Endothelial cell of umbilical vein (primary cell): ENCODE results near the gene PIGB.

Source experiments
- CTCF ChIP-seq, 2 donors: IDR thresholded peaks; 1 replicate in 1 of 2; 2 replicates in 1 of 2; pipeline ENCODE4 v1.5.1; 2011; ENCODE audit warnings: low read length in 2 of 2, mild to moderate bottlenecking in 2 of 2, moderate library complexity in 2 of 2, control low read depth in 1 of 2, inconsistent platforms in 1 of 2, low read depth in 1 of 2; ENCODE audit not compliant: insufficient read depth in 1 of 2; ENCODE audit errors: extremely low read depth in 1 of 2
- EZH2 ChIP-seq: IDR thresholded peaks from 2 replicates; pipeline ENCODE4 v1.6.1; 2012; ENCODE audit warnings: borderline replicate concordance, low read depth, mild to moderate bottlenecking, moderate library complexity, low read length, inconsistent platforms; ENCODE audit not compliant: severe bottlenecking
- FOS ChIP-seq: IDR thresholded peaks from 2 replicates; pipeline ENCODE4 v1.6.1; 2011; ENCODE audit warnings: mild to moderate bottlenecking, low read length, moderate library complexity, borderline replicate concordance; ENCODE audit not compliant: insufficient read depth
- MAX ChIP-seq: IDR thresholded peaks from 2 replicates; pipeline ENCODE4 v1.6.1; 2011; ENCODE audit not compliant: insufficient read depth, insufficient read length
- POLR2A ChIP-seq: IDR thresholded peaks from 2 replicates; pipeline ENCODE4 v1.6.1; 2012; ENCODE audit warnings: low read depth, mild to moderate bottlenecking, control low read depth, low read length

- TF ChIP-seq CTCF (IDR thresholded peaks at IDR 0.05; ENCODE audit: extremely low read depth in 1 of 2, insufficient read depth in 1 of 2, low read depth in 1 of 2, low read length in 2 of 2) (no peak), FOS (no peak), EZH2 (no peak), POLR2A (no peak), MAX (no peak)
Observed at GRCh38 chr15:55360256-55360655, 41.2 kb downstream of the PIGB start.
